Kidney epithelial cell (primary cell): ENCODE data around the gene PREX1. TPM values are rescaled to one million over a fixed set of nuclear protein-coding genes. Genes with fewer than 3 reads are reported as not detected.

Experiments
- DNase-seq: peaks from one replicate; pipeline ENCODE4 v3.0.0-alpha.2; 2010; ENCODE audit warnings: low read depth
- H3K27me3 ChIP-seq: 2 replicates; pipeline ENCODE4 v1.6.0; 2011; ENCODE audit warnings: low read length; ENCODE audit not compliant: control insufficient read depth, insufficient read depth
- H3K36me3 ChIP-seq: 2 replicates; pipeline ENCODE4 v1.5.1; 2011; ENCODE audit warnings: low read length; ENCODE audit not compliant: control insufficient read depth, insufficient read depth
- H3K4me3 ChIP-seq: 2 replicates; pipeline ENCODE4 v1.5.1; 2011; ENCODE audit warnings: low read depth, mild to moderate bottlenecking, control low read depth, low read length
- CTCF ChIP-seq: IDR thresholded peaks from 2 replicates; pipeline ENCODE4 v1.5.1; 2011; ENCODE audit warnings: mild to moderate bottlenecking, moderate library complexity, low read length, control low read depth, inconsistent platforms; ENCODE audit not compliant: insufficient read depth, poor library complexity, severe bottlenecking
- total RNA-seq: library from RNA; depleted of rRNA; stranded (reverse); fragments of >200 nt; gene quantifications from 2 replicates; pipeline ENCODE4 v1.2.3, GENCODE V29; 2015

PREX1 gene
- total RNA-seq, 1 donor from 2014 or later: 3.5 TPM

GRCh38 chr20:48709744-48710143 lies 118.1 kb downstream of the PREX1 start:
- TF ChIP-seq CTCF: no peak
- Histone ChIP-seq H3K36me3 (no peaks in the 10 kb centered on the region), H3K27me3 (no peaks in the 10 kb centered on the region), H3K4me3 (no peak overlapping the region)
- no peak for DNase-seq

- H3K4me3 ChIP-seq: no peak overlapping the region
These were observed 118.6 kb downstream of the PREX1 start for GRCh38 chr20:48709058-48709691.

GRCh38 chr20:48708630-48709029 lies 119.2 kb downstream of the PREX1 start:
- Histone ChIP-seq H3K36me3 (no peaks in the 10 kb centered on the region), H3K27me3 (no peaks in the 10 kb centered on the region), H3K4me3 (no peak overlapping the region)
- no peak for TF ChIP-seq CTCF
- DNase-seq: no peak

More at GRCh38 chr20:48709058-48709691, 118.6 kb downstream of the PREX1 start:
- TF ChIP-seq CTCF: no peak
- no peaks in the 10 kb centered on the region for H3K27me3 ChIP-seq
- DNase-seq: no peak
- no peaks in the 10 kb centered on the region for H3K36me3 ChIP-seq

- Histone ChIP-seq H3K27me3 (no peaks in the 10 kb centered on the region), H3K4me3 (no peak overlapping the region), H3K36me3 (no peaks in the 10 kb centered on the region)
- TF ChIP-seq CTCF: no peak
- DNase-seq: no peak
These were observed 119.7 kb downstream of the PREX1 start for GRCh38 chr20:48708116-48708515.

GRCh38 chr20:48706710-48707365 lies 121.0 kb downstream of the PREX1 start:
- Histone ChIP-seq H3K4me3 (no peak overlapping the region), H3K27me3 (no peaks in the 10 kb centered on the region), H3K36me3 (no peaks in the 10 kb centered on the region)
- DNase-seq: no peak
- TF ChIP-seq CTCF: no peak
